Measurements from ENCODE around the gene C1orf21. TPM values are rescaled to one million over a fixed set of nuclear protein-coding genes. Genes with fewer than 3 reads are reported as not detected.

The C1orf21 gene
- total and polyA plus RNA-seq, 5 donors = 57.1 to 93.5 (median 73.4) TPM

DNA sequence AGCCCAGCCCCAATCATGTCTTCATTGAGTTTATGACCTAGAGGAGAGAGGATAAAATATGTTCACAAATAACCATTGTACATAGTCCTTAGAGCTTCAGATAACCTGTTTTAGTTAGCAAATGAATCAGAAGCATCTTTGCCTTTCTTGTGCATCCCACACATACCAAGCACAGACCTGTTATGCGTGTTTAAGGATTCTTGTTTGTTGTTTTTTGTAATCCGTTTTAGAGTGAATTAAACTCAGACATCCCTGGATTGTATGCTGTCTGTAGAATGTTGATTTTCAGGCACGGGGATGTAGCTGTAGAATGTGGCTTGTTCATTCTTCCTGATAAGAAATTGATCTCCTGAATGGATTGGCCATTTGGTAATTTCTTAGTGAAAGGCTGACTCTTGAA, 232.0 kb downstream of the C1orf21 start:
- peaks cover 14% of the 10 kb centered on the region for H3K4me1 ChIP-seq (ENCODE audit: control insufficient read depth, insufficient read depth, low read length)
- no peaks in the 10 kb centered on the region for H3K27me3 ChIP-seq (ENCODE audit: control insufficient read depth, insufficient read depth)
- no peak for ATAC-seq
- H3K27ac ChIP-seq (ENCODE audit: low read length) = no peak overlapping the region
- DNase-seq = no peak
- intact Hi-C loops (cut with DNase I) = no loop called here
- no peaks in the 10 kb centered on the region for H3K9me3 ChIP-seq (ENCODE audit: control insufficient read depth, low read length)
- H3K4me3 ChIP-seq (ENCODE audit: low read length) = no peak overlapping the region
- 98% methylated on average over 3 of the region's 3 CpGs for WGBS

DNA sequence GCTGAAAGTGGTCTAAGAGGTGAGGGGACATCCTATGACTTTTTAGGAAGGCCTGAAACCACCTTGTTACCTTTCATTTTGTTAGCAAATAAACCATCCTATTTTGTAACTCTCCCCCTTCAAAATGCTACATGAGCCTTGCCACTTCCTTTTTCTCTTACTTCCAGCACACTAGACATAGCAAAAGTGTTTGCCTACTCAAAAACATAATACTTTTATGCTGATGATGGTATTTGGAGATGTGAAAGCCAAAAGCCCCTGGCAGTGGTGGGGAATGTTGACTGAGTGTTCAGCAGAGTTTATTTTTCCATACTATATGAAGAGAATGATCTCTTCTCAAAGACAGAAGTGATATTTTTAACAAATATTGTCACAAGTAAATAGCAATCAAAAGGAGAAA, 233.6 kb downstream of the C1orf21 start:
- no peak overlapping the region for H3K27ac ChIP-seq (ENCODE audit: low read length)
- no peaks in the 10 kb centered on the region for H3K9me3 ChIP-seq (ENCODE audit: control insufficient read depth, low read length)
- no peaks in the 10 kb centered on the region for H3K27me3 ChIP-seq (ENCODE audit: control insufficient read depth, insufficient read depth)
- peaks cover 16% of the 10 kb centered on the region for H3K4me1 ChIP-seq (ENCODE audit: control insufficient read depth, insufficient read depth, low read length)
- ATAC-seq = no peak
- DNase-seq = no peak
- H3K4me3 ChIP-seq (ENCODE audit: low read length) = no peak overlapping the region
- intact Hi-C loops (cut with DNase I) = no loop called here

DNA sequence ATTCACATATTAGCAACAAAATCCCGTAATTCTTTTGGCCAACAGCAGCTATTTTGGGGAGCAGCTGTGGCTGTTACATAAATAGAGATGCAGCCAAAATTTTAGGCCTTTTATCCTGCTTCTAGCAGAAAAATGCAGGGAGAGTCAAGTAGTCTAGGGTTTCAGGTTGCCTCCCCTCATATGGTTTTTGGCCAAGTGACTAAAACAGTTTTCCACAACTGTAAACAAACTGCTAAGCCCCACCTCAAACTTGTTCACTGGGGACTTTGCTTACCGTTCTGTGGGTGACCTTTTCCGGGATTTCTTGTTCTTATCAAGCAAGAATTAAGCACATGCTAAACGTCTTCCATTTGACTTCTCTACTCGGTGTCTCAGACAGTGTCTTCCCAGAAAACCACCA, 234.4 kb downstream of the C1orf21 start:
- no peaks in the 10 kb centered on the region for H3K27me3 ChIP-seq (ENCODE audit: control insufficient read depth, insufficient read depth)
- no peak overlapping the region for H3K4me3 ChIP-seq (ENCODE audit: low read length)
- DNase-seq (no peak), ATAC-seq (peak; percentile 59 to 61)
- 40% methylated on average over 5 of the region's 5 CpGs for WGBS
- peaks cover 23% of the 10 kb centered on the region for H3K4me1 ChIP-seq (ENCODE audit: control insufficient read depth, insufficient read depth, low read length)
- H3K27ac ChIP-seq (ENCODE audit: low read length) = peak overlapping the region; percentile 46
- H3K9me3 ChIP-seq (ENCODE audit: control insufficient read depth, low read length) = no peaks in the 10 kb centered on the region
- intact Hi-C loops (cut with DNase I) = no loop called here

DNA sequence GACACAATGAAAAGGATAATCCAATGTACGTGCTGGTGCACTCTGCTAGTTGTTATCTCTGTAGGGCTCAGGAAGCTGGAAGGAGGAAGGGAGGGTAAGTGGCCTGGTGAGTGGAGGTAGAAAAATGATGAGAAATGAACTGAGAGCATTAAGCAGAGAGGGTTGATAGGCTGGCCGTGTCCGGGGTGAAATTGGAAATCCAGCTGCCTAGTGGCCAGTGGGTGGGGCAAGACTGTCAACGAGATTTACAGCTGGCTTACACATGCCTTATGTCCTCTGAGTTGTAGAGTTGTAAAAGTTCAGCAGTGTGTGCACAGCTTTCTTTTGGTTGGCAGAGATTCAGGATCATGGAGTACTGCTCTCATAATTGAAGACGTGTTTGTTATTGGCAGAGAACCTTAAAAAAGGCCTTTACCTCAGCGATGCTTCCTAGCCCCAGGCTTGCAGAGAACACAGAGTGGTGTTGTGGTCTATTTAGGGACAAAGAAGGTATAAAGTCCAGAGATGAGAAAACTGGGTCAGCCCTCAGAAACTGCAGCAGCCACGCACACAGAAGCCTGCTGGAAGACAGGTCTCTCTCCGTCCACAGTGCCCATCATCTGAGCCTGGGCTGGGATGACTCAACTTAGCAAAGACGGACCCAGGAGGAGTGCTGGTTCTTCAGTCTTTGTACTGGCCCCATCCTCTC, 235.5 kb downstream of the C1orf21 start:
- ATAC-seq = peak; percentile 90 to 92
- Histone ChIP-seq H3K9me3 (ENCODE audit: control insufficient read depth, low read length) (no peaks in the 10 kb centered on the region), H3K27me3 (ENCODE audit: control insufficient read depth, insufficient read depth) (no peaks in the 10 kb centered on the region), H3K27ac (ENCODE audit: low read length) (peak overlapping the region; percentile 96), H3K4me3 (ENCODE audit: low read length) (no peak overlapping the region), H3K4me1 (ENCODE audit: control insufficient read depth, insufficient read depth, low read length) (peaks cover 29% of the 10 kb centered on the region)
- intact Hi-C loops (cut with DNase I) = no loop called here
- 21% methylated on average over 9 of the region's 9 CpGs for WGBS
- DNase-seq = peak; percentile 82 to 91 (median 86)

DNA sequence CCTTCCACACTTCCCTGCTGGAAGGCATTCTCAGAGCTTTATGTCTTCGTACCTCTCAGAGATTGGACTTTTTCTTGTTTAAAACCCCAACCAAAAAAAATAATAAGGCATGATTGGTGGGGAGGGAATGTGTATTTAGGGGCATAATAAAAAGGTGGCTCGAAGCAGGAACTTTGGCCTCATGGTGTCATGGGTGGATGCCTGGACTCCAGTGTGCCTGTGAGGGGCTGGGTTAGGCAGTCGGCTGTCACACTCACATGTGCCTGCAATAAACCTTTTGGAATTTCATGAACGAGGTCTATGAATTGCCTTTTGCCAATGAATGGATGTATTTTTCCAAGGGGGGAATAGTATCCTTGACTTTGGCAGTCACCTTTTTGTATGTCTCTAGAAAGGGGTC, 236.6 kb downstream of the C1orf21 start:
- Histone ChIP-seq H3K4me1 (ENCODE audit: control insufficient read depth, insufficient read depth, low read length) (peaks cover 29% of the 10 kb centered on the region), H3K27me3 (ENCODE audit: control insufficient read depth, insufficient read depth) (no peaks in the 10 kb centered on the region), H3K9me3 (ENCODE audit: control insufficient read depth, low read length) (no peaks in the 10 kb centered on the region), H3K27ac (ENCODE audit: low read length) (peak overlapping the region; percentile 7), H3K4me3 (ENCODE audit: low read length) (no peak overlapping the region)
- peak in 1 of 3 donors; percentile 56 for DNase-seq
- intact Hi-C loops (cut with DNase I) = no loop called here
- 83% methylated on average over 4 of the region's 4 CpGs for WGBS
- no peak for ATAC-seq

DNA sequence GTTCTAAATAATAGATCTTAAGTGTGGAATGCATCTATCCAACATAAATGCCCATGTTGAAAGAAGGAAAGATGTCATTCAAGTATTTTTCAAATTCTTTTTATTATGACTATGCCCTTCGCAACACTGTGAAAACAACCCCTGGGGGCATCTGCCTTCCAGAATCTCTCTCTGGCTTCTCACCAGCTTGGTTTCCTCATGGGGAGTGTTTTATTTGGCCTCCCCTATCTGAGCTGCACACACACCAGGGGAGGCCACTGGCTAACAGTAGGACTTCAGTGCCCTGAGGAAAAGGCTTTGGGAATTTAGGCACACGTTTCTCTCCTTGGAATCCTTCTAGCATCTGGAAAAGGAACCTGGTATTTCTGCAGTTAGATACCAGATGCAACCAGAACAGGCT, 237.2 kb downstream of the C1orf21 start:
- peaks cover 30% of the 10 kb centered on the region for H3K4me1 ChIP-seq (ENCODE audit: control insufficient read depth, insufficient read depth, low read length)
- H3K27ac ChIP-seq (ENCODE audit: low read length) = peak overlapping the region; percentile 46
- H3K9me3 ChIP-seq (ENCODE audit: control insufficient read depth, low read length) = no peaks in the 10 kb centered on the region
- H3K4me3 ChIP-seq (ENCODE audit: low read length) = no peak overlapping the region
- 67% methylated on average over 2 of the region's 2 CpGs for WGBS
- intact Hi-C loops (cut with DNase I) = no loop called here
- DNase-seq (peak in 2 of 3 donors; percentile 36 to 61), ATAC-seq (peak; percentile 9 to 30)
- H3K27me3 ChIP-seq (ENCODE audit: control insufficient read depth, insufficient read depth) = no peaks in the 10 kb centered on the region

DNA sequence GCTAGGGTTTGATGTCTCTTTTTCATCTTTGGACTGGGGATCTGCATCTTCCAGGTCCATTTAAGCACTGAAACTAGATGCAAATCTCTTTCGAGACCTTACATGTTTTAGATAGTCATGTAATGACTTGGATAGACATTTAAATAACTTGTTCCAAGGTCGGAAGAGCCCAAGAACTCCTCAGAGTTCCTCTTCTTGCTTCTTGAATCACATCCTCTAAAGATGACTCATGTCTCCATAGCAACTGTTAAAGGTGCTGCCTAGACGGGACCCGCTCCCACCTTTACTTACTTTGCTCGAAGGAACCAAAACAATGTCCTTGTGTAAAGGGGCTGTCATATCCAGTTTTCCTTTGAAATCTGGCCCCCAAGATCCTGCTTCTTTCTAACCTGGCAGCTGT, 237.8 kb downstream of the C1orf21 start:
- ATAC-seq = no peak
- H3K27me3 ChIP-seq (ENCODE audit: control insufficient read depth, insufficient read depth) = no peaks in the 10 kb centered on the region
- 77% methylated on average over 5 of the region's 5 CpGs for WGBS
- no peaks in the 10 kb centered on the region for H3K9me3 ChIP-seq (ENCODE audit: control insufficient read depth, low read length)
- H3K27ac ChIP-seq (ENCODE audit: low read length) = peak overlapping the region; percentile 46
- peaks cover 34% of the 10 kb centered on the region for H3K4me1 ChIP-seq (ENCODE audit: control insufficient read depth, insufficient read depth, low read length)
- H3K4me3 ChIP-seq (ENCODE audit: low read length) = no peak overlapping the region
- intact Hi-C loops (cut with DNase I) = no loop called here
- DNase-seq = no peak

DNA sequence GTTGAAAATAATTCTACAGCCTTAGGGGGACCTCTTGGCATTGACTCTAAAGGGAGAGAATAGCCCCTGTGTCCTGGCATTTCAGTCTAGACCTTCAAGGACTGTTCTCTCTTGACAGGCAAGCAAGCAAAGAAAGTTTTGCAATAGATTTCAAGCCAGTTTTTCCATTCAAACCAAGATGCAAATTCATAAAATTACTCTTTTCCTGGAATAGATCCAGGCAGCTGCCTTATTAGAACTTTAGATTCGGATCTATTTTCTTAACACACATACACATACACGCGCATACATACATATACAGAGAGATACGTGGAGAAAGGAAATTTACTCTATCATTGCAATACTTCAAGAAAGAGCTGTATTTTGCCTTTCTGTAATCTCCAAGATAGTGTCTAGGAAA, 238.4 kb downstream of the C1orf21 start:
- H3K4me1 ChIP-seq (ENCODE audit: control insufficient read depth, insufficient read depth, low read length) = peaks cover 38% of the 10 kb centered on the region

DNA sequence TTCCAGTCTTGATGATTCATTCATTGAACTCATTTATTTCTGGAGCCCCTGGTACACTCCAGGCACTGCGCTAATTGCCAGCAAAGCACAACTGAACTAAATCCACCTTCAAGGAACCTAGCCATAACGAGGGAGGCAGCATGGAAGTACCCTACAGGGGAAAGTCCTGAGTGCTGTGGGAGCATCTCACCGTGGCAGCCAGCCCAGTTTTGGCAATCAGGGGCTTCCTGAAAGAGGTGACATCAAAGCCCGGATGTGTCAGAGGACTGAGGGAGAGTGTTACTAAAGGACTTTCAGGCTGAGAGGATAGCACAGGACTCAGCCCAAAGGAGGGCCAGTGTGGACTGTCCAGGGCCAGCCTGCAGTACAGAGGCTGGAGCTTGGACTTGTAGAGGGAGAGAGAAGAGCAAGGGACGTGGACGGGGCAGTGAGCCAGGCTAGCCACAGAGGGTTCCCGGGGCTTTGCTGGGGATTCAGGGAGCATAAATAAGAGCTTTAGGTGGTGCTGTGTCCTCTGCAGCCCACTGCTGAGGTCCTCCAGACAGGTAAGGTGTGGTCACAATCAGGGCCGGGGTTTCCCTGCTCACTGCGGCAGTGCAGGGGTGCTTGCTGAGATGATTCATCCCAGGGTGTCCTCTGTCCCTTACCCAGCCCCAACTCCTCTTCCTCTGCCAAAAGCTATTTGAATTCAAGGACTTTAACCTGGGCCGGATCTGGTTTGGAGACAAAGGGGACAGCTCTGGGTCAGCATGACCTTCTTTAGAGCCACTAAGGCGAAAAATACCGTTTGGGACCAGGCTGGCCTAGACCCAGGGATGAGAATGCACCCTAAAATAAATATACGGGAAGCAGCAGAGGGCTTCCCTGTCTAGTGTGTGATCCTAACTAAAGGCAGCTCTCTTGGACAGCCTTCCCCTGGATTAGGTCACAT, 239.5 kb downstream of the C1orf21 start:
- Histone ChIP-seq H3K27me3 (ENCODE audit: control insufficient read depth, insufficient read depth) (no peaks in the 10 kb centered on the region), H3K4me1 (ENCODE audit: control insufficient read depth, insufficient read depth, low read length) (peaks cover 39% of the 10 kb centered on the region), H3K9me3 (ENCODE audit: control insufficient read depth, low read length) (no peaks in the 10 kb centered on the region), H3K4me3 (ENCODE audit: low read length) (no peak overlapping the region), H3K27ac (ENCODE audit: low read length) (peak overlapping the region; percentile 73)
- 58% methylated on average over 13 of the region's 13 CpGs for WGBS
- DNase-seq = peak in 2 of 3 donors; percentile 61 to 75
- ATAC-seq = peak in 1 of 2 donors; percentile 29
- intact Hi-C loops (cut with DNase I) = no loop called here

More for the DNA sequence above, 238.4 kb downstream of the C1orf21 start:
- no peak overlapping the region for H3K4me3 ChIP-seq (ENCODE audit: low read length)
- H3K27me3 ChIP-seq (ENCODE audit: control insufficient read depth, insufficient read depth) = no peaks in the 10 kb centered on the region
- no peaks in the 10 kb centered on the region for H3K9me3 ChIP-seq (ENCODE audit: control insufficient read depth, low read length)
- intact Hi-C loops (cut with DNase I) = no loop called here
- no peak for DNase-seq
- no peak for ATAC-seq
- WGBS = 92% methylated on average over 4 of the region's 4 CpGs
- no peak overlapping the region for H3K27ac ChIP-seq (ENCODE audit: low read length)

DNA sequence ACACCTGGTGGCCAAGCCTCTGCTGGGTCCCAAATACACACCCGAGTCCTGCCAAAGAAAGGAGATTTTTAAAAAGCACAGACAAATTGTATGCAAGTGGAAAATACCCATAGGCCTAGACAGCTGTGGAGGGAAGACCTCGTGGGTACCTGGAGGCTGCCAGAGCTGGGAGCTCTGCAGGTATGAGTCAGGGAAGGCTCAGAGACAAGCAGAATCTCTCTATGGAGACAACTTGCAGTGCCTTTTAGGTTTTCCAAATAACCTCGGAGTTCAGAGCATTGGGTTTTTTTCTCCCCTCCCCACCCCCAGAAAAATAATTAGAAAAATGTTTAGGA, 240.1 kb downstream of the C1orf21 start:
- Histone ChIP-seq H3K4me3 (ENCODE audit: low read length) (no peak overlapping the region), H3K4me1 (ENCODE audit: control insufficient read depth, insufficient read depth, low read length) (peaks cover 37% of the 10 kb centered on the region), H3K27ac (ENCODE audit: low read length) (peak overlapping the region; percentile 73), H3K27me3 (ENCODE audit: control insufficient read depth, insufficient read depth) (no peaks in the 10 kb centered on the region), H3K9me3 (ENCODE audit: control insufficient read depth, low read length) (no peaks in the 10 kb centered on the region)
- DNase-seq (no peak), ATAC-seq (no peak)
- WGBS = 76% methylated on average over 3 of the region's 3 CpGs
- intact Hi-C loops (cut with DNase I) = no loop called here

DNA sequence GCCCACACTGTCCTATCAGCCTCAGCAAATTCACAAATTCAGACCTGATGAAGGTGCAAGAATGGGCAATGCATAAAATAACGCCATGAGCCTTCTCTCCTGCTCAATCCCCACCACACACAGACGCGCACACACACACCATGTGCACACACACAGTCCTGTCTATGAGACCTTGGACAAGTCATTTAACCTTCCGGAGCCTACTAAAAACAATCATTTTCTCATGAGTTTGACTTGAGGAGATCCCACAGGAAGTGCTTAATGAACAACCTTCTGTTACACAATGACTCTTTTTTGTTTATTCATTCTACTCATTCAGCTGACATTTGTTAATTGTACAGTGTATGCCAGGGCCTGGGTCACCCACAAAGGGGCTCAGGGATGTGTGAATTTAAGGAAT, 242.4 kb downstream of the C1orf21 start:
- 85% methylated on average over 4 of the region's 4 CpGs for WGBS
- intact Hi-C loops (cut with DNase I) = no loop called here
- Histone ChIP-seq H3K9me3 (ENCODE audit: control insufficient read depth, low read length) (no peaks in the 10 kb centered on the region), H3K4me1 (ENCODE audit: control insufficient read depth, insufficient read depth, low read length) (peaks cover 35% of the 10 kb centered on the region), H3K27me3 (ENCODE audit: control insufficient read depth, insufficient read depth) (no peaks in the 10 kb centered on the region), H3K27ac (ENCODE audit: low read length) (peak overlapping the region; percentile 91), H3K4me3 (ENCODE audit: low read length) (no peak overlapping the region)
- no peak for ATAC-seq
- no peak for DNase-seq

All from right cardiac atrium (tissue), 5 donors.